Measurements from ENCODE around the gene KDM4C. TPM values are rescaled to one million over a fixed set of nuclear protein-coding genes. Genes with fewer than 3 reads are reported as not detected.
A peak's percentile ranks its signal among the peaks of the same experiment; 100 is the strongest.
"Not testable (repeated sequence)": the region's sequence is repeated elsewhere in the genome, so short reads cannot be mapped to it uniquely, and the experiment has no call there.

KDM4C gene
- polyA plus RNA-seq, 1 donor (not counting 4 experiments of a cell fraction or from before 2014, with no cell fraction given), result 17.2 TPM

DNA sequence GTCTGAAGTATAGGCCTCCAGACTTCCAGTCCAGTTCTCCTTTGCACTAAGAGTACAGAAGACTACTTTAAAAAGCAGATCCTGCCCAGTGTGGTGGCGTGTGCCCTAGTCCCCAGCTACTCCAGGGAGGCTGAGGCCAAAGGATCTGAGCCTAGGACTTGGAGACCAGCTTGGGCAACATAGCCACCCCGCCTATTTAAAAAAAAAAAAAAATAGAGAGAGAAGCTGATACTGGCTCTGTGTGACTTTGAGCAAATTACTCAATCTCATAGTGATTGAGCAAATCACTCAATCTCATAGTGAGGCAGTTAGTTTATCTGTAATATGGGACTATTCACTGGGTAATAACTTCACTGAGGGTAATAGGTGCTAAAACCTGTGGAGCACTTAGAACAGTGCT is 43.6 kb upstream of the KDM4C start:
- Histone ChIP-seq H3K27ac (ENCODE audit: control insufficient read depth, insufficient read depth, low read length) (no peak overlapping the region), H4K20me1 (ENCODE audit: control insufficient read depth, extremely low read depth, insufficient read depth, low read length) (no peaks in the 10 kb centered on the region), H3K9me3 (ENCODE audit: control insufficient read depth, low read depth, low read length) (no peaks in the 10 kb centered on the region), H3K4me1 (ENCODE audit: control insufficient read depth, extremely low read depth, insufficient read depth, low read length) (peaks cover 2% of the 10 kb centered on the region), H3K9ac (ENCODE audit: control insufficient read depth, extremely low read depth, insufficient read depth, low read length) (no peak overlapping the region), H3K9me1 (ENCODE audit: control insufficient read depth, extremely low read depth, insufficient read depth, low read length) (no peaks in the 10 kb centered on the region), H3K27me3 (ENCODE audit: control insufficient read depth, extremely low read depth, insufficient read depth, low read length) (no peaks in the 10 kb centered on the region), H2AFZ (ENCODE audit: control insufficient read depth, low read length) (no peak overlapping the region), H3K79me2 (ENCODE audit: control insufficient read depth, insufficient read depth, low read length) (no peaks in the 10 kb centered on the region), H3K36me3 (ENCODE audit: control insufficient read depth in 2 of 2, extremely low read depth in 1 of 2, insufficient read depth in 2 of 2, low read length in 2 of 2) (no peaks in the 10 kb centered on the region), H3K4me2 (ENCODE audit: control insufficient read depth, extremely low read depth, insufficient read depth, low read depth, low read length) (no peak overlapping the region), H3K4me3 (ENCODE audit: control insufficient read depth in 2 of 3, extremely low read depth in 1 of 3, insufficient read depth in 2 of 3, low read depth in 1 of 3, low read length in 3 of 3) (no peak overlapping the region)
- FAIRE-seq, result no peak
- dilution Hi-C loops (cut with MboI; ENCODE audit: extremely low pct_ligation_motif_present, low sequenced_read_pairs), result no loop called here
- TF ChIP-seq, protein P1, sequence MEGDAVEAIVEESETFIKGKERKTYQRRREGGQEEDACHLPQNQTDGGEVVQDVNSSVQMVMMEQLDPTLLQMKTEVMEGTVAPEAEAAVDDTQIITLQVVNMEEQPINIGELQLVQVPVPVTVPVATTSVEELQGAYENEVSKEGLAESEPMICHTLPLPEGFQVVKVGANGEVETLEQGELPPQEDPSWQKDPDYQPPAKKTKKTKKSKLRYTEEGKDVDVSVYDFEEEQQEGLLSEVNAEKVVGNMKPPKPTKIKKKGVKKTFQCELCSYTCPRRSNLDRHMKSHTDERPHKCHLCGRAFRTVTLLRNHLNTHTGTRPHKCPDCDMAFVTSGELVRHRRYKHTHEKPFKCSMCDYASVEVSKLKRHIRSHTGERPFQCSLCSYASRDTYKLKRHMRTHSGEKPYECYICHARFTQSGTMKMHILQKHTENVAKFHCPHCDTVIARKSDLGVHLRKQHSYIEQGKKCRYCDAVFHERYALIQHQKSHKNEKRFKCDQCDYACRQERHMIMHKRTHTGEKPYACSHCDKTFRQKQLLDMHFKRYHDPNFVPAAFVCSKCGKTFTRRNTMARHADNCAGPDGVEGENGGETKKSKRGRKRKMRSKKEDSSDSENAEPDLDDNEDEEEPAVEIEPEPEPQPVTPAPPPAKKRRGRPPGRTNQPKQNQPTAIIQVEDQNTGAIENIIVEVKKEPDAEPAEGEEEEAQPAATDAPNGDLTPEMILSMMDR (optimal IDR thresholded peaks at IDR 0.05 in 1 of 3, IDR thresholded peaks at IDR 0.05 in 1 of 3, conservative IDR thresholded peaks at IDR 0.05 in 1 of 3; ENCODE audit: extremely low read depth in 1 of 3, insufficient read depth in 2 of 3, low read length in 3 of 3), result no peak
- TF ChIP-seq EZH2 (IDR thresholded peaks at IDR 0.05; ENCODE audit: low read length), result no peak
- DNase-seq (ENCODE audit: low read depth, low spot score), result no peak

- DNase-seq (ENCODE audit: low read depth, low spot score); H3K27me3 ChIP-seq (ENCODE audit: control insufficient read depth, extremely low read depth, insufficient read depth, low read length); H4K20me1 ChIP-seq (ENCODE audit: control insufficient read depth, extremely low read depth, insufficient read depth, low read length); H3K9me1 ChIP-seq (ENCODE audit: control insufficient read depth, extremely low read depth, insufficient read depth, low read length); H3K27ac ChIP-seq (ENCODE audit: control insufficient read depth, insufficient read depth, low read length); H3K4me1 ChIP-seq (ENCODE audit: control insufficient read depth, extremely low read depth, insufficient read depth, low read length); H3K79me2 ChIP-seq (ENCODE audit: control insufficient read depth, insufficient read depth, low read length); H3K36me3 ChIP-seq (ENCODE audit: control insufficient read depth in 2 of 2, extremely low read depth in 1 of 2, insufficient read depth in 2 of 2, low read length in 2 of 2); dilution Hi-C loops (cut with MboI; ENCODE audit: extremely low pct_ligation_motif_present, low sequenced_read_pairs); FAIRE-seq; H3K9me3 ChIP-seq (ENCODE audit: control insufficient read depth, low read depth, low read length): not testable (repeated sequence)
- Histone ChIP-seq H3K4me3 (ENCODE audit: control insufficient read depth in 2 of 3, extremely low read depth in 1 of 3, insufficient read depth in 2 of 3, low read depth in 1 of 3, low read length in 3 of 3) (peak overlapping the region in 1 of 3 experiments; percentile 71), H3K9ac (ENCODE audit: control insufficient read depth, extremely low read depth, insufficient read depth, low read length) (peak overlapping the region; percentile 69), H3K4me2 (ENCODE audit: control insufficient read depth, extremely low read depth, insufficient read depth, low read depth, low read length) (peak overlapping the region; percentile 85), H2AFZ (ENCODE audit: control insufficient read depth, low read length) (peak overlapping the region; percentile 96)
Observed at GRCh38 chr9:6715153-6715754, 42.5 kb upstream of the KDM4C start.
